GM18870 (cell line): ENCODE measurements around the gene SERTAD2.

Source experiments
- ATAC-seq: cut with Tn5 transposase; IDR thresholded peaks from one replicate; pipeline ENCODE4 v1.9.1; 2021; ENCODE audit warnings: moderate library complexity; ENCODE audit not compliant: unreplicated experiment

The SERTAD2 gene

DNA sequence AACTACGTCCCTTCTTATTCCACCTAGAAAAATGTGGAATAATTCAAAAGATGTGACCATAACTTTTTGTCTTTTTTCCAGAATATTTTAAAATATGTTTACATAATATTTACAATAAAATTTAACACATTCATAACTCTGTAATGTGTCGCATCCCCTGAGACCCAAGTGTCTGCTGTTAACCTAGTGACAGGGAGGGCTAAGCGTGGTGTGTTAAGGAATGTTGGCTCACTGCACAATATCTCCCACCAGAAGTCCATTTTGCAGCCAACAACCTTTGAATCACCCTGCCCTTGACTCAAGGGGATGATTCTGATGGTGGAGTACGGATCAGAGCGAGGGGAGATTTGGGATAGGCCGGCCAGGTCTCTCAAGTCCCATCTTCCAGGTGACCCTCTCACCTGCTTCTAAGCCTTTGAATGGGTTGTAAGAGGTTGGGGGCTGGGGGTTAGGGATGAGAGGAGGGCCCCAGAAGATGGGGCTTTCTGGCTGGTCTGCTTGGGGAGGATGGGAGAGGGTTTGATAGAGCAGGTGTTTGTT, 43.3 kb downstream of the SERTAD2 start:
- ATAC-seq: no peak

DNA sequence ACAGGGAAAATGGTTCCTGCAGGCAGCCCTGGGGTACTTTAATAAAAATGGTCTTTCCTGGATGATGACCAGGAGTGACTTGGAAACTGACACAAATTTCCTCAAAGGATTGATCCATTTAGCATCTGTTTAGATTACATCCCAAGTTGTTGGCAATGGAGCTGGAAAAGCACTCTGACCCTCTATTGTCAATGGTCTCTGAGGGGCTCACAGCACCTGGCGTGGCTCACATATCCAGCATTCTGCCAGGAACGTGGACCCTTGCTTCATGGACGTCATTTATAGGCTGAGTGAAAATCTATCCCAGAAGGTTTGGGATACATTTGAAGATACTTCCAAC, 43.8 kb downstream of the SERTAD2 start:
- ATAC-seq: no peak

DNA sequence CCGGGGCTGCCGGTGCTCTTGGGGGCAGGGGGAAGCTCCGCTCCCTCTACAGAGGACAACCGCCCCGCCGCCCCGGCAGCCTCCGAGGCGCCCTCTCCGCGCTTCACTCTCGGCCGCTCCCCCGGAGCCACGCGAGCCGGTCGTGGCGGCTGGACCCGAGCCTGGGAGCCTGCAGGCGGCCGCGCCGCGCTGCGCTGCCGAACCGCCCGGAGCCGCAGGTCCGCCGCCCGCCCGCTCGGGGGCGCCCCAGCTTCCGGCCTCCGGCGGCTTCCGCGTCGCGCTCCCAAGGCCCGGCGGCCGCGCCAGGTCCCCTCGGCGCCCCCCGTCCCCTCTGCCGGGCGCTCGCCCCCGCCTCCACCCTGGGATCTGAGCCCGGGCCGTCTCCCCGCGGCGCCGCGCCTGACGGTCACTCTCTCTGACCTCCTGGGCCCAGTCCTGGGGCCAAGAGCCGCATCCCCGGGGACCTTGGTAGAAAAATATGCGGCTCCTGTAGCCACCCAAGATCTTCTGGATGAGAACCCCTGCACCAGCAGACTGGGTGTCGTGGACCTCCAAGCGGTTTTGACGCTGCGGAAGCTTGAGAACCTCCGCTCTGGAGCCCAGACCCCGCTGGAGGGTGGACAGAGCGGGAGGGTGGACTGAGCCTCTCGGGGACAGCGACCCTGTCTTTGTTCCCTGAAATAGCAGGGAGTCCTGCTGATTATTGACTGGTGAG, 44.3 kb downstream of the SERTAD2 start:
- ATAC-seq: no peak

DNA sequence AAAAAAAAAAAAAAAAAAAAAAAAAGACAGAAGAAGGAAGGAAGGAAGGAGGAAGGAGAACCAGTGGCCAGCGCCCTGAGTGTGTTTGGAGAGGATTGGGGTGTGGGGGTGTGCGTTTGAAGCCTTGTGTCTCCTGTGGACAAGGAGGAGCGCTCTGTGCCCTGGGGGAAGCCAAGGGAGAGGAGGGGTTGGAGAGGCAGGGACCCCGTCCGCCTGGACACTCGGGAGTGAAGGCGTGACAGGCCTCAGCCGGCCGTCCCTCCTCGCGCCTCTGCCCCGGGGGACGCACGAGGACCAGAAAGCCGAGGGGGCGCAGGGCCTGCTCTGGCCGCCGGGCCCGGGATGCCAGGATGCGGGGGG, 44.9 kb downstream of the SERTAD2 start:
- ATAC-seq: no peak

DNA sequence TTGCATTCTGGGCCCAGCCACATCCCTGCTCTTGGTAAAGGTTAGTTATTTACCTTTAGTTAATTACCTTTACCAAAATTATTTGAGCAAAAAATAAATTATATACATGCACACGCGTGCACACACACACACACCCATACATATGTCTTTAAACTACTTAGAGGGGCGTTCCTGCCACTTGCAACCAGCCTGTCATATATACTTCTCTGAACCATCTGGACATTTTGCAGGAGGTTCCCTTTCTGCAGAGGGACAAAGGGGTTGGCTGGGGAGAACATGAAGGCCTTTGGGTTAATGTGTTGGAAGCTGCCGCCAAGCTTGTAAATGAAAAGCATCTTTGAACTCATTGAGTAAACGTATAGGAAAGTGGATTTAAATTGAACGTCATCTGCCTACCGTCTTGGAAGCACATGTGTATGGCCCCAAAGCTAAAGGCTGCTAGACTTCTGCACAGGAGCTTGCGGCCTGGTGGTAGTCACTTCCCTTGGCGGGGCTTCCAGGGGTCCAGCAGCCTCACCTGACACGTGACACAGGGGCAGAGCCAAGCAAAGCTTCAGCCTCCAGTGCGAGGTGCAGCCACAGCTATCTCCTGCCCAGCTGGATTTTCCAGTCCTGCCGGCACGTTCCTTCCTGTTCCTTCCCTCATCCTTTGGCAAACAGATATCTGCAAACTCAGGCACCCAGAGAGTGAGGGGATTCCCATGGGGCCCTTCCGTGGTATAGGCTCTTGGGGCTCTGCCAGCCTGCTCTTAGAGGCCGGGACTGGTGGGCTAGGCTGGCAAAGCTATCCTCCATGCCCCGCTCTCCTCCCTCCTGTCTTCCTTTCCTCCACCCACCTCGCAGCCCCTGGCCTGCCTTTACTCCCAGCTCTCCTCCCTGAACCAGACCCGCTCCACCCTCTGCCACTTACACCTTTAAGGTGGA, 46.1 kb downstream of the SERTAD2 start:
- no peak for ATAC-seq

DNA sequence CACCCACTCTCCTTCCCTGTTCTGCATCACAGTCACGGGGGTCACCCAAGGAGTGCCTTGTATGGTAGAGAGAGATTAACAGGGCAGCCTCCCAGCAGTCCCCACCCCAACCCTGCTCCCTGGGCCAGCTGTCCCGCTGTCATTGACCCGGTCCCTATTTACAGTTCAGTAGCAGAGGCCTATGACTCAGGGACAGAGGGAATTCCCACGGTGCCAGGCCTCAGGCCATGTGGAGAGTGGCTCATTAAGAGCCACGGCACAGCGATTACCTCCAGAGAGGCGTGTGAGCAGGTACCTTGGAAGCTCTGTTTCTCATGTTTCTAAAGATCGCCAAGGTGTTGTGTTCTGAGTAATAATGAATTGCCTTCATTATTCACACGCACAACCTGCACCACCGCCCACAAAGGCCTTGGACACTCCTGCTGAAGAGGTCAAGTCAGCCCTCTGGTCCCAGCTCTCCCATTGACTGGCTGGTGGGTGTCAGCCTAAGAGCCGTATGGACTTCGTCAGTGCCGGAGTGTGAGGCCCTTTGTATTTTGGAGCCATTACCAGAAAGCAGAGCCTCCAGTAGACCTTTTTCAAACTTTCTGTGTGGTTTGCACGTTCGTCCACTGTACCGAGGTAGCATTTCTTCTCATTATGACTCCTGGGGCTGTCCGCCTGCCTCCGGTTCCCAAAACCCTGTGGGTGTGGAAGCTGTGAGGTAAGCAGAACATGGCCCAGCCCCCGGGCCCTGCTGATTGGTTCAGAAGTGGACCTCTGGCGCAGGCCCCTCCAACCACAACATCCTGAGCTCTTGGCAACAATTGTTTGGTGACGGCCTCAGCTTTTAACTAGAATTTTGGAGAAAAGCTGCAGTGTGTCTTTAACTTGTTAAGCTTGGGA, 47.0 kb downstream of the SERTAD2 start:
- peak; percentile 88 for ATAC-seq

DNA sequence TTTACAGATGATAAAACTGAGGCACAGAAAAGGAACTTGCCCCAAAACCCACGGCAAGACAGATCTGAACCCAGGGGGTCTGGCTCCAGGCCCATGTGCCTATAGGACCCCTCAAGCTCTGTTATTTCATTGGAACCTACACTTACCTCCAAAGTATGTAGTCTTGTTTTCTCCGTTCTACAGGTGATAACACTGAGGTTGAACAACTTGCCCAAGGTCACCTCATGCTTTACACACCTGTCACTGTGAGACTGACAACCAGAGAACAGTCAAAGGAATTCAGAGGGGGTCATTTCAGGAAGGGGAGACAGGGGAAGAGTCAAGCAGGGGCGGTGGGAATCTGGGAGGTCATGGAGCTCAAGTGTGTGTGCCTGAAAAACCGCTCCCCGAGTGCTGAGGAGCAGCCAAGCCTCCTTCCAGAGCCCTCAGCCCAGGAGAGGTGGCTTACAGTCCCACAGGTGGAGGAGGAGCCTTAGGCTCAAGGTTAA, 47.7 kb downstream of the SERTAD2 start:
- no peak for ATAC-seq

DNA sequence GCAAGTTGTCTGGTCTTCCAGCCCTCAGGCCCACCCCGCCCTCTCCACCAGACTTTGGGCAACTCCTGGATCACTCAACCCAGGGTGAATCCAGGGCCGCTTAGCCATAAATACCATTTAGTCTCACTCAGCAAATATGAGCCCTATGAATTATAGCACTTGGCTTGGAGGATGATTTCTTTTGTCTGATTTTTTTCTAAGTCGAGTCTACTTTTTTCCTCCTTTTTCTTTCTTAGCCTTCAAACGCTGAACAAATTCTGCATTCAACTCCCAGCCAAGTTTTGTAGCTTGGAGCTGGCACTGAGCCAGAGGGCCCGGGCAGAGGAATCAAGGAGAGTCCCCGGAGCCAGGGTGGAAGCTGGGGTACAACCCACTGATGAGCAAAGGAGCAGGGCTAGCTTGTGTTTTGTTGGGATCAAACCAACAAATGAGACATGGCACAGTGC, 48.7 kb downstream of the SERTAD2 start:
- no peak for ATAC-seq

DNA sequence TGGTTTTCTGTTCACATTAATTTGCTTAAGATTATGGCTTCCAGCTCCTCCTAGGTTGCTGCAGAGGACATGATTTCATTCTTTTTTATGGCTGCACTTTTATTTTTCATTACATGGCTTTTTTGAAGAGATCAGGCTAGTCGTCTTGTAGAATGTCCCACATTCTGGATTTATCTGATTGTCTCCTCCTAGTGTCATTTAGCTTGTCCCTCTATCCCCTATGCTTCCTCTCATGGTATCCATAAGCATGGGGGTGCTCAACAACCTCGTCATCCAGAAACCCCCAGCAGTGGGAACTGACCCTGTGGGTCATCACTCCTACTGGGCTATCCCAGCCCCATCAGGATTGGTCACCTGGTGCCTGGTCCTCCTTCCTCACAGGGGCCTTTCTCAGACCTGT, 49.6 kb downstream of the SERTAD2 start:
- no peak for ATAC-seq

DNA sequence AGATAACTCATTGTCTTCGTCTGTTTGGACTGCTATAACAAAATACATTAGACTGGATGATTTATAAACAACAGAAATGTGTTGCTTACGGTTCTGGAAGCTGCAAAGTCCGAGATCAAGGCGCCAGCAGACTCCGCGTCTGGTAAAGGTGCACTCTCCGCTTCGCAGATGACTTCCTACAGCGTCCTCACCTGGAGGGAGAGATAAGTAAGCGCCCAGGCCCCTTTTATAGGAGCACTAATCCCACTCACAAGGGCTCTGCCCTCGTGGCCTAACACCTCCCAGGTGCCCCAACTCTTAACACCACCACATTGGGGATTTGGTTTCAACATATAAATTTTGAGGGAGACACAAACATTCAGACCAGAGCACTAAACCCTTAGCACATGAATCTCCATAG, 51.3 kb downstream of the SERTAD2 start:
- ATAC-seq: no peak

DNA sequence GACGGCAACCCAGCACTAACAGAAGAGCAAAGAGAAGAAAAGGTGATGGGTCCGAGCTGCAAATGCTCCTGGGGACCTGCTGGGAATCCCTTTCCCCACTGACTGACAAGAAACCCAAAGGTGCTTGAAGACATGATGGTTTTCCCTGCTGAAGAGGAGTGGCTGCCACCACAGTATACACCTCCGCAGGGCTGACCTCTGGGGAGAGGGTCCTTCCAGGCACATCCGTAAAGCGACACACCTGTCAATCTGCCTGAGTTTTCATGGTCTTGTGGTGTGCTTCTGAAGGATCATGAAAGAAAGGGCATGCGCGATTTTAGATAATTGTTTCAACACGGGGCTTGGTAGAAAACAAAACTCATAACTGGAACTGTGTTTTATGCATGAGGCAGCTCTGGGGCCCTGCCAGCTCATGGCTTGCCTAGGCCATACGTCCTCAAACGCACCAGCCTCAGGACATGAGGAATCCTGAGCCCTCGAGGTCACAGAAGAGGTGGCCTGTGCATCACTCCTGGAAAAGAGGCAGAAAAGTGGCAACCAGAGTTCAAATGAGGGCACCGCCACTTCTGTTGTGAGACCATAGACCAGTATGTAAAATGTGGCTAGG, 51.8 kb downstream of the SERTAD2 start:
- no peak for ATAC-seq

DNA sequence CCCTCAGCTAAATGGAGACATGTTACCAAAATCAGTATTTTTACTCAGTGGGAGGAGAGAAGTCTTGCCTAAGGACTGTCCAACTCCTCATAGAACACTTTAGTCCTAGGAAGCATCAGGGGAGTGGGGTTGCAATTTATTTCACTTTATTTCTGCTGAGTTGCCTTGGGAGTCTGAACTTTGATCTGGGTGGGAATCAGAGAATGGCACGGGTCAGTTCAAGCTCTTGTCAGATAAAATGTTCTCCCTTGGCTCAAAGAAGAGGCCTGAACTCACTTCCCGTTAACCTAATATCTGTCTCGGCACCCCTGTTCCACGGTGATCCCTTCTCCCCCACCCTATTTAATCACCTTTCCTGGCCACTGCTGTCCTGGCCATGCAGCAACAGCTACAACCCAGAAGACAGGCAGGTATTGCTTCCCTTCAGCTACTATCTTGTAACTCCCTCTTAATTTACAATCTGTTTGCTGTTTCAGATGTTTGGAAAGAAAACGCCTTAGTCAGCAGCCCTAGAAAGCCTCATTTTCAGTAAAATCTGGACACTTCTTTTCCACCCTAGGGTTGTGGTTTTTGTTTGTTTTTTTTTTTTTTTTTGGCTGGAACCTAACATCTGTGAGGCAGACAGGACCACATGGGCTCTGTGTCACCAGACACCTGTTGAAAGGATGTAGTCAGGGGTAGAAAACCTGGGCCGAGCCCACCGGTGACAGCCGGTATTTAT, 52.5 kb downstream of the SERTAD2 start:
- no peak for ATAC-seq

DNA sequence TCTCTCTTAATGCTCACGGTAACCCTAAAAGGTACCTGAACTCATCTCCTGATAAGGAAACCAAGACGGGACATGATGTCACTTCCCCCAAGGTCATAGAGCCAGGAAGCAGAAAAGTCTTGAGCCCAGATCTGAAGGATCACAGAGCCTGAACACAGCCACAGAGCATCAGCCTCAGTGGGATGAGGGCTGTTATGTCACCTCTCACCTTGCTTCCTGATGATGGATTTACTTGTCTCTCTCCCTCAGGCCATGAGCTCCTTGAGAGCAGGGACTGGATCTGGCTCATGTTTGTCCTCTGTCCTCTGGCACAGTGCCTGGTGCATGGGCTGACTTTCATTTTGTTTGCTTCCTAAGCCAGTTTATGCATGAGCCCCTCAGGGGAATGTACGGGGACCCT, 54.2 kb downstream of the SERTAD2 start:
- ATAC-seq: no peak

DNA sequence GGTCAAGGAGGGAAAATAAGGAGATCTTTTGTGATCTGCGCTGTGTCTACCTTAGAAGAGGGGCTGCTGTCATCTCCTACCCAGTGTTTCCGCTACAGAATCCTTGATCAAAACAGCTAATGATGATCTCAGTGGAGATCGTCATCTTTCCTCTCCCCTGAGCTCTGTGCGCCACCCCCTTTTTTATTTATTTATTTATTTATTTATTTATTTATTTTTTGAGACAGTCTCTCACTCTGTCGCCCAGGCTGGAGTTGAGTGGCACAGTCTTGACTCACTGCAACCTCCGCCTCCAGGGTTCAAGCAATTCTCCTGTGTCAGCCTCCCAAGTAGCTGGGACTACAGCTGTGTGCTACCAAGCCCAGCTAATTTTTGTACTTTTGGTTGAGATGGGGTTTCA, 55.5 kb downstream of the SERTAD2 start:
- ATAC-seq: no peak

DNA sequence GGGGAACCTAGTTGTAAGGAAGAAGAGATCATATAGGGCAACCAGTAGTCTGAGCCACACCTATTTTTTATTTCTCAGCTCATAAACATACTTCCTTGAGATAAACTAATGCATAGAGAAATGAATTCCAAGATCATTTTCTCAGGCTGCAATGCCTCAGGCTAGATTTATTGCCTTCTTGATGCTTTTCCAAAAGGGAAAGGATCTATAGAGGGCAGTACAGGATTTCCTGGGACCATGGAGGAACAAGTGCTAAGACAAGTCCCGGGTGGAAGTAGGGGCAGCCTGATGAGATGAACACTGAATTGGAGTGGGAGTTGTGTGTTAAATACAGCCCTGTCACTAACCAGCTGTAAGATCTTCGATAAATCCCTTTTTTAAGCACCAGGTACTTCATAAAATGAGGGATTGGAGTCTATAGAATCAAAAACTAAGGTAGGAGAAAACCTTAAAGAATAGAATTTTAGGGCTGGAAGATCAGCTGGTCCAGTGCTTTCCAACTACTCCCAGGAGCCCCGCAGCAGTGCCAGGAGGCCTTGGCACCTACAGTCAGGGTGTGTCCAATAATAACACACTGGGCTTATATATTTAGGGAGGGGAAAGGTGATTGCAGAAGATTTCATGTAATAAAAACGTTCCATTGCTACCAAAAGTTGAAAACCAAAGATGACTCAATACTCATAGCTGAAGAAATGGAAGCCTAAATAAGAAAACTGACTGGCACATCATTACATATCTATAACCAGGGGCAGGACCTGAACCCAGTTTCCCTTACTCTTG, 58.1 kb downstream of the SERTAD2 start:
- no peak for ATAC-seq

DNA sequence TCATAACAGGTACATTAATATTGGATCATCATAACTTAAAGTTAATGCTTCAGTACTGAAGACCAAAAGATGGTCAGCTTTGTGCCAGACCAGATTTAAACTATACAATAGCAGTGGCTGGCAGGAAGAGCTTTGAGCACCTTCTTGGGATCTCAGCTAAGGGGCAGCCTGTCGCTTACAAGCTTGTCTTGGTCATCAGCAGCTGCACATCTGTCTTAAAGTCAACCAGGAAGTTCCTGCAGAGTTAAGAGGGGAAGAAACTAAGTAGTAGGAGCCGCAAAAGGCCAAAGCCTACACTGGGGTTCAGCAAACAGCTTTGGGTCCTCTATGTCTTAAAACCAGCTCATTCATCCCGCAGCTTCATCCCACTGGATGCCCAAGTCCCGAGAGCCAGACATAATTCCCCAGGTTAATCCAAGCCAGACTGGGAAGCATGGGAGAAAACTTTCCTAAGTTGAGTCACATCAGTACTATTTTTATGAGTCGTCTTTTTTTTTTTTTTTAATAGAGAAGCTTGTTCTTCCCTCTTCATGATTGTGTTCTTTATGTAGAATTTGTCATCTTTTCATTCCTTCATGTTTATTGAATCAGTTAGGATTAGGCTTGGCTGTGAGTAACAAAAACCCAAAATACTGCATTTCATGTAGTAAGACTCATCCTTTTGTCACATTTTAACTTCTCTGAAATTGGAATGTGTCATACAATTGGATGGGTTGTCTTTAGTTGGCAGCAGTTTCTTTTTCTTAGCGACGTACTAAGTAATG, 59.3 kb downstream of the SERTAD2 start:
- ATAC-seq: no peak

DNA sequence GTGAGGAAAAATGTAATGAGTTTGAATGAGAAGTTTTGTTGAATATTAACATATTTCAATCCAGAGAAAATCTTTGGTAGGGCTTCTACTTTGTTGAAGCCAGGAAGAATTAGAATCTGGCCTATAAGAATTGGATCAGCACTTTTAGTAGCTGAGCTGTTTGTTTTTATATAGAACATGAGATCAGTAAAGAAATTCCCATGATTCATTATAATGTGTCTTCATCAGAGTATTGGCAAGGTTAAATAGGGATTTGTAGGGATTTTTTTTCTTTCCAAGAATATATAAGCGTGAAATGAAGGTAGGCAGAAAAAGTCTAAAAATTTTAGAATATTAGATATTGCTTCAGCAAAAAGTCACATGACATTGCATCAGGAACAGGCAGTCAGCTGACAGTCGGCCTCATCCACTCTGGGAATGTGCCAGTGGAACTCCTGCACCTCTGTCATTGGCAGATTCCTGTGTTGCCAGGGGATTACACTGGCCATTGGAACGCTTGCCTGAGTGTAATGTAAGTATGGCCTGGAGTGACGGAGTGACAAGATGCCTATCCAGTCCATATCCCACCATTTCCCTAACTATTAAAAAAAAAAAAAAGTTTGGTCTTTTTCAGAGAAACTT, 60.6 kb downstream of the SERTAD2 start:
- ATAC-seq: no peak

DNA sequence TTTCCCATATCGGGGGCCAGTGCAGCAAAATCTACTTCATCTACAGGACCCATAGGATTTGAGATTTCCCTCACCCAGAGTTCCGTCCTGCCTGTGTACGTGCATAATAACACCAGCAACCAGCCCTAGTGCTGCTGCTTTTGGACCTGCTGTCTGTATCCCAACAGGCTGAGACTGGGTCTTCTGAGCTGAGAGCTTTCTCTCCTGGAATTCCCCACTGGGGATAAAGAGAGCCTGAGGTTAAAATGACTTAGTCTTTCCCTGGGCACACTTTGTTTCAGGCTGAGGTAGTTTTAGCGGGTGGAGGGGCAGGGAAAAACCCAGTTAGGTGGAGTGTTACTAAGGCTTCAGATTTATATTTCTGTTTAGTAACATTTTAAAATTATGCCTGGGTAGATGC, 62.5 kb downstream of the SERTAD2 start:
- no peak for ATAC-seq
